KMS-11 (cell line): Measurements from ENCODE around the gene OBSCN.

Experiments used
- H2AFZ ChIP-seq: fragments of 200-600 bp; sonication (generic); 2 replicates; pipeline ENCODE4 v1.6.1; 2016; ENCODE audit warnings: antibody characterized with exemption, mixed run types, low read depth
- H3K27ac ChIP-seq: fragments of 200-600 bp; sonication (generic); 2 replicates; pipeline ENCODE4 v1.6.1; 2016; ENCODE audit warnings: mild to moderate bottlenecking, mixed run types
- H3K27me3 ChIP-seq: fragments of 200-600 bp; sonication (generic); 2 replicates; pipeline ENCODE4 v1.6.1; 2017; ENCODE audit warnings: mild to moderate bottlenecking, low read depth, mixed run types, moderate library complexity; ENCODE audit not compliant: insufficient read depth
- H3K36me3 ChIP-seq: fragments of 200-600 bp; sonication (generic); 2 replicates; pipeline ENCODE4 v1.6.1; 2017; ENCODE audit warnings: mild to moderate bottlenecking, mixed run types; ENCODE audit not compliant: insufficient read depth
- H3K4me1 ChIP-seq: fragments of 200-600 bp; sonication (generic); 2 replicates; pipeline ENCODE4 v1.6.1; 2016; ENCODE audit warnings: mild to moderate bottlenecking, low read depth, mixed run types; ENCODE audit not compliant: poor library complexity, severe bottlenecking
- H3K4me2 ChIP-seq: fragments of 200-600 bp; sonication (generic); 2 replicates; pipeline ENCODE4 v1.7.0; 2016; ENCODE audit warnings: mild to moderate bottlenecking, mixed run types
- H3K4me3 ChIP-seq: fragments of 200-600 bp; sonication (generic); IDR thresholded peaks from 2 replicates; pipeline ENCODE4 v1.6.1; 2017; ENCODE audit warnings: low read depth, low read length, mixed read lengths; ENCODE audit not compliant: insufficient read depth
- H3K79me2 ChIP-seq: fragments of 200-600 bp; sonication (generic); 2 replicates; pipeline ENCODE4 v1.6.1; 2016; ENCODE audit warnings: low read depth, mixed run types; ENCODE audit not compliant: insufficient read depth
- H3K9ac ChIP-seq: fragments of 200-600 bp; sonication (generic); 2 replicates; pipeline ENCODE4 v1.6.1; 2016; ENCODE audit warnings: mild to moderate bottlenecking, mixed run types
- H4K20me1 ChIP-seq: fragments of 200-600 bp; sonication (generic); 2 replicates; pipeline ENCODE4 v1.6.1; 2016; ENCODE audit warnings: mild to moderate bottlenecking, mixed run types; ENCODE audit not compliant: insufficient read depth
- CTCF ChIP-seq: fragments of 200-600 bp; sonication (generic); conservative IDR thresholded peaks from 2 replicates; pipeline ENCODE4 v1.6.1; 2017; ENCODE audit warnings: low read depth, mild to moderate bottlenecking, antibody characterized with exemption, low read length, moderate library complexity, mixed read lengths

The OBSCN gene

GRCh38 chr1:228238007-228238406, 30.2 kb downstream of the OBSCN start:
- Histone ChIP-seq H4K20me1 (no peaks in the 10 kb centered on the region), H2AFZ (no peak overlapping the region), H3K36me3 (no peaks in the 10 kb centered on the region), H3K4me2 (no peak overlapping the region), H3K27ac (no peak overlapping the region), H3K4me1 (no peaks in the 10 kb centered on the region), H3K79me2 (no peaks in the 10 kb centered on the region), H3K4me3 (no peak overlapping the region), H3K27me3 (no peaks in the 10 kb centered on the region), H3K9ac (no peak overlapping the region)
- TF ChIP-seq CTCF = no peak

- H3K27me3 ChIP-seq = no peaks in the 10 kb centered on the region
- H3K4me3 ChIP-seq = no peak overlapping the region
- TF ChIP-seq CTCF = no peak
- no peak overlapping the region for H3K27ac ChIP-seq
- H3K4me2 ChIP-seq = no peak overlapping the region
- no peaks in the 10 kb centered on the region for H3K36me3 ChIP-seq
- no peaks in the 10 kb centered on the region for H3K4me1 ChIP-seq
- H4K20me1 ChIP-seq = no peaks in the 10 kb centered on the region
- H3K9ac ChIP-seq = no peak overlapping the region
- H3K79me2 ChIP-seq = no peaks in the 10 kb centered on the region
- no peak overlapping the region for H2AFZ ChIP-seq
Observed at GRCh38 chr1:228238461-228238860, 30.6 kb downstream of the OBSCN start.

DNA sequence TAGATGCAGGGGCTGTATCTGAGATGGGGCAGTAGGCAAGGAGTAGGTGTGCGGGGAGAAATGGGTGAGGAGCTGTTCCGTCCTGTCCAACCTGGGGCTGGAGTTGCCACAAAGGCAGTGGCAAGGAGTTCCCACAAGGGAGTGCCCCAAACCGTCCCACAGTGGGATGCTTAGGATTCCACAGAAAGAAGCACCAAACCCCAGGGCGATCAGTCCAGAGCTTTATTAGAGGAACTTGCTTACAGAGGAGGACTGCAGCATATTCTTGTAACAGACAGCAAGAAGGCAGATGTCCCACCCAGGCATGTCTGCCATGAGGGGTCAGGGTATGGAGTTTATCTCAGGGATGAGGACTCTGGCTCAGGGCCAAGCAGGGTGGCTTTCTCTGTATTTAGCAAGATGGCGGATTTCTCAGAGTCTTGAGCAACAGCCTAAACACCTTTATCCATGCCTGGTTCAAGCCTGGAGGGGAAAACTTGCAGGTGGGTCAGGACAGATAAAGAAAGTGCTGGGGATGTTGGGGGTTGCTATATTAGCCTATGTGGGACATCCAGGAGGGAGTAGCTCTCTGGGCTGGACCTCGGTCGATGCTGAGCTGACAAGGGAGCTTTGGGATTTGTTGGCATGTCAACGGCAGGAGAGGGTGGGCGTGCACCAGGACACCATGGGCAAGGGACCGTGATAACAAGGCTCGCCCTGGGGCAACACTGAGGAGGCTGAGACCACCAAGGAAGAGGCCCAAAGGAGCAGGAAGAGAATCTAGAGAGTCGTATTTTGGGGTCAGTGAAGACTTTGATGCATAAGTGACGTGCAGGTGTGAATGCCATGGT, 32.8 kb downstream of the OBSCN start:
- Histone ChIP-seq H3K4me3 (no peak overlapping the region), H3K4me1 (no peaks in the 10 kb centered on the region), H3K4me2 (no peak overlapping the region), H3K27ac (no peak overlapping the region), H3K36me3 (no peaks in the 10 kb centered on the region; the same call in 1 of the 2 replicates), H4K20me1 (no peaks in the 10 kb centered on the region), H2AFZ (no peak overlapping the region), H3K9ac (no peak overlapping the region), H3K79me2 (no peaks in the 10 kb centered on the region), H3K27me3 (no peaks in the 10 kb centered on the region)
- no peak for TF ChIP-seq CTCF

DNA sequence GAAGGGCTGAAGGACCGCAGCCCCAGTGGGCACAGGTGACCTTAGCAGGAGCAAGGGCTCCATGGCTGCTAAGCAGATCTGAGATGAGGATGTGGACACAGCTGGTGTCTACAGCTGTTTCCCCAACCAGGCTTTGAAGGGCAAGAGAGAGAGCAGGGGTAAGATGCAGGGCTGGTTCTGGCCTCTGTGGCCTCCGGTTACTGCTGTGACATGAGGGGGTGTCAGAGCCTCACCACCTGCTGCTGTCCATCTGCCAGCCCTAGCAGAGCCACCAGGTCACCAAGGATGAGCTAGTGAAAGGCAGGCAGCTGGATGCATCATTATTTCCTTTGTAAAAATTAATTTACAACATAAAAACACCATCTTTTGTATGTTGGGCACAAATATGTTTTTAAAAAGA, 33.4 kb downstream of the OBSCN start:
- no peaks in the 10 kb centered on the region; the same call in 1 of the 2 replicates for H3K36me3 ChIP-seq
- no peak overlapping the region for H3K4me2 ChIP-seq
- no peak overlapping the region for H3K27ac ChIP-seq
- no peaks in the 10 kb centered on the region for H4K20me1 ChIP-seq
- H2AFZ ChIP-seq = no peak overlapping the region
- H3K4me3 ChIP-seq = no peak overlapping the region
- H3K9ac ChIP-seq = no peak overlapping the region
- no peak for TF ChIP-seq CTCF
- no peaks in the 10 kb centered on the region for H3K27me3 ChIP-seq
- H3K79me2 ChIP-seq = no peaks in the 10 kb centered on the region
- H3K4me1 ChIP-seq = no peaks in the 10 kb centered on the region
